Measurements from ENCODE around the gene SLC30A1. TPM values are rescaled to one million over a fixed set of nuclear protein-coding genes. Genes with fewer than 3 reads are reported as not detected.

The SLC30A1 gene
- total and polyA plus RNA-seq, 4 donors = 3.1 to 26.3 (median 14.4) TPM

GRCh38 chr1:211625040-211625439 lies 46.1 kb upstream of the SLC30A1 start:
- peak; percentile 40 for TF ChIP-seq CTCF (IDR thresholded peaks at IDR 0.05; ENCODE audit: control extremely low read depth, extremely low read depth)
- Histone ChIP-seq H3K4me1 (ENCODE audit: control insufficient read depth in 5 of 5, insufficient read depth in 5 of 5, low read length in 5 of 5) (peaks cover 0 to 5% (median 0%) of the 10 kb centered on the region in 5 donors), H3K27me3 (ENCODE audit: control insufficient read depth in 3 of 3, insufficient read depth in 3 of 3, low read length in 2 of 3) (peaks cover 0 to 2% (median 0%) of the 10 kb centered on the region in 3 donors), H3K4me3 (no peak overlapping the region), H3K9ac (ENCODE audit: insufficient read depth in 1 of 2, low read length in 2 of 2) (no peak overlapping the region), H3K36me3 (ENCODE audit: control insufficient read depth in 4 of 4, insufficient read depth in 4 of 4, low read length in 4 of 4) (no peaks in the 10 kb centered on the region), H3K27ac (ENCODE audit: low read depth in 1 of 2, low read length in 1 of 2) (no peak overlapping the region), H3K9me3 (ENCODE audit: control insufficient read depth in 4 of 4, insufficient read depth in 3 of 4, low read length in 3 of 4) (no peaks in the 10 kb centered on the region)
- 55 to 59% methylated on average over 2 of the region's 2 CpGs for WGBS, 2 donors
- ATAC-seq (ENCODE audit: insufficient read depth, low FRiP score) (no peak), DNase-seq (no peak)

- H3K4me3 ChIP-seq = no peak overlapping the region
- H3K4me1 ChIP-seq (ENCODE audit: control insufficient read depth in 5 of 5, insufficient read depth in 5 of 5, low read length in 5 of 5) = peaks cover 0 to 4% (median 0%) of the 10 kb centered on the region in 5 donors
- H3K27me3 ChIP-seq (ENCODE audit: control insufficient read depth in 3 of 3, insufficient read depth in 3 of 3, low read length in 2 of 3) = peaks cover 0 to 2% (median 0%) of the 10 kb centered on the region in 3 donors
- WGBS, 2 donors = 52 to 61% methylated on average over 3 of the region's 3 CpGs
- no peak for TF ChIP-seq CTCF (IDR thresholded peaks at IDR 0.05; ENCODE audit: control extremely low read depth, extremely low read depth)
- H3K27ac ChIP-seq (ENCODE audit: low read depth in 1 of 2, low read length in 1 of 2) = no peak overlapping the region
- no peaks in the 10 kb centered on the region for H3K9me3 ChIP-seq (ENCODE audit: control insufficient read depth in 4 of 4, insufficient read depth in 3 of 4, low read length in 3 of 4)
- no peak overlapping the region for H3K9ac ChIP-seq (ENCODE audit: insufficient read depth in 1 of 2, low read length in 2 of 2)
- DNase-seq = no peak
- no peak for ATAC-seq (ENCODE audit: insufficient read depth, low FRiP score)
- no peaks in the 10 kb centered on the region for H3K36me3 ChIP-seq (ENCODE audit: control insufficient read depth in 4 of 4, insufficient read depth in 4 of 4, low read length in 4 of 4)
Observed at GRCh38 chr1:211623515-211623914, 44.6 kb upstream of the SLC30A1 start.

- no peak for TF ChIP-seq CTCF (IDR thresholded peaks at IDR 0.05; ENCODE audit: control extremely low read depth, extremely low read depth)
- Histone ChIP-seq H3K27ac (ENCODE audit: low read depth in 1 of 2, low read length in 1 of 2) (no peak overlapping the region), H3K4me3 (no peak overlapping the region), H3K9ac (ENCODE audit: insufficient read depth in 1 of 2, low read length in 2 of 2) (no peak overlapping the region), H3K4me1 (ENCODE audit: control insufficient read depth in 5 of 5, insufficient read depth in 5 of 5, low read length in 5 of 5) (peaks cover 0 to 8% (median 0%) of the 10 kb centered on the region in 5 donors), H3K36me3 (ENCODE audit: control insufficient read depth in 4 of 4, insufficient read depth in 4 of 4, low read length in 4 of 4) (no peaks in the 10 kb centered on the region), H3K9me3 (ENCODE audit: control insufficient read depth in 4 of 4, insufficient read depth in 3 of 4, low read length in 3 of 4) (no peaks in the 10 kb centered on the region), H3K27me3 (ENCODE audit: control insufficient read depth in 3 of 3, insufficient read depth in 3 of 3, low read length in 2 of 3) (no peaks in the 10 kb centered on the region)
- ATAC-seq (ENCODE audit: insufficient read depth, low FRiP score) = no peak
- WGBS, 2 donors = 73 to 87% methylated on average over 9 of the region's 9 CpGs
- no peak for DNase-seq
Observed at GRCh38 chr1:211621447-211622198, 42.7 kb upstream of the SLC30A1 start.

Data from lung (tissue), 12 donors.